ENCODE results near the gene ENTPD1.

The ENTPD1 gene

GRCh38 chr10:95818010-95818409 lies 62.0 kb downstream of the ENTPD1 start:
- Histone ChIP-seq H3K4me3 (ENCODE audit: low read depth, low read length) (no peak overlapping the region), H3K4me1 (ENCODE audit: control insufficient read depth, insufficient read depth, low read length) (no peaks in the 10 kb centered on the region; the same call in 1 of the 2 replicates), H3K36me3 (ENCODE audit: control insufficient read depth in 2 of 2, insufficient read depth in 1 of 2, low read length in 2 of 2) (no peaks in the 10 kb centered on the region), H3K27ac (ENCODE audit: extremely low read depth, low read depth, low read length) (no peak overlapping the region), H3K9me3 (ENCODE audit: control insufficient read depth, insufficient read depth, low read depth, low read length) (no peaks in the 10 kb centered on the region)
- POLR2A ChIA-PET: no interaction called here
- no peak for TF ChIP-seq ZNF843 (tag by site-specific recombination; IDR thresholded peaks at IDR 0.05)
- TF ChIP-seq ZNF221 (tag by site-specific recombination; IDR thresholded peaks at IDR 0.05; ENCODE audit: borderline replicate concordance): no peak
- no peak for TF ChIP-seq ZEB2 (tag by site-specific recombination; IDR thresholded peaks at IDR 0.05)
- no peak for TF ChIP-seq PRDM2 (tag by site-specific recombination; IDR thresholded peaks at IDR 0.05; ENCODE audit: borderline replicate concordance)
- no peak for TF ChIP-seq ZBTB7A (tag by site-specific recombination; IDR thresholded peaks at IDR 0.05; ENCODE audit: low read depth)
- no peak for TF ChIP-seq ZNF24 (tag by site-specific recombination; IDR thresholded peaks at IDR 0.05)
- no peak for TF ChIP-seq ZBTB8A (tag by site-specific recombination; IDR thresholded peaks at IDR 0.05)
- TF ChIP-seq SP2 (tag by site-specific recombination; IDR thresholded peaks at IDR 0.05): no peak
- no peak for TF ChIP-seq SP7 (tag by site-specific recombination; IDR thresholded peaks at IDR 0.05)
- no peak for TF ChIP-seq ZNF280D (tag by site-specific recombination; IDR thresholded peaks at IDR 0.05)
- TF ChIP-seq SP3 (tag by site-specific recombination; IDR thresholded peaks at IDR 0.05): no peak
- no peak for TF ChIP-seq ZNF692 (tag by site-specific recombination; IDR thresholded peaks at IDR 0.05)
- TF ChIP-seq HOXD13 (CRISPR knock-in tag; IDR thresholded peaks at IDR 0.05; ENCODE audit: borderline replicate concordance): no peak
- no peak for TF ChIP-seq ZNF626 (tag by site-specific recombination; IDR thresholded peaks at IDR 0.05)
- TF ChIP-seq ZNF112 (tag by site-specific recombination; IDR thresholded peaks at IDR 0.05): no peak
- TF ChIP-seq ZNF645 (tag by site-specific recombination; IDR thresholded peaks at IDR 0.05): no peak
- TF ChIP-seq SALL2 (tag by site-specific recombination; IDR thresholded peaks at IDR 0.05; ENCODE audit: borderline replicate concordance): no peak
- TF ChIP-seq TSHZ1 (tag by site-specific recombination; IDR thresholded peaks at IDR 0.05; ENCODE audit: borderline replicate concordance): no peak
- TF ChIP-seq ZNF354C (tag by site-specific recombination; IDR thresholded peaks at IDR 0.05; ENCODE audit: borderline replicate concordance, low read depth): no peak
- no peak for TF ChIP-seq SETDB1 (IDR thresholded peaks at IDR 0.05; ENCODE audit: insufficient read length, low read length)
- CTCF ChIA-PET: interaction anchor here (0.6 to 2.9 kb wide), 4 partner anchors 23 to 350 kb away, joined by 3 to 14 read pairs (median 3); partner anchors contain the start of gene TCTN3

All from HEK293 (cell line).